Activated CD4-positive, CD25-positive, alpha-beta regulatory T cell treated with anti-CD3 and anti-CD28 coated beads, Interleukin-2, amount 50 U/mL, for 72 hours (primary cell): ENCODE data around the gene ITSN1.
"Not testable (repeated sequence)": the region's sequence is repeated elsewhere in the genome, so short reads cannot be mapped to it uniquely, and the experiment has no call there.

ENCODE experiments used
- DNase-seq: peaks from one replicate; pipeline ENCODE4 v3.0.0; 2021

ITSN1 gene

DNA sequence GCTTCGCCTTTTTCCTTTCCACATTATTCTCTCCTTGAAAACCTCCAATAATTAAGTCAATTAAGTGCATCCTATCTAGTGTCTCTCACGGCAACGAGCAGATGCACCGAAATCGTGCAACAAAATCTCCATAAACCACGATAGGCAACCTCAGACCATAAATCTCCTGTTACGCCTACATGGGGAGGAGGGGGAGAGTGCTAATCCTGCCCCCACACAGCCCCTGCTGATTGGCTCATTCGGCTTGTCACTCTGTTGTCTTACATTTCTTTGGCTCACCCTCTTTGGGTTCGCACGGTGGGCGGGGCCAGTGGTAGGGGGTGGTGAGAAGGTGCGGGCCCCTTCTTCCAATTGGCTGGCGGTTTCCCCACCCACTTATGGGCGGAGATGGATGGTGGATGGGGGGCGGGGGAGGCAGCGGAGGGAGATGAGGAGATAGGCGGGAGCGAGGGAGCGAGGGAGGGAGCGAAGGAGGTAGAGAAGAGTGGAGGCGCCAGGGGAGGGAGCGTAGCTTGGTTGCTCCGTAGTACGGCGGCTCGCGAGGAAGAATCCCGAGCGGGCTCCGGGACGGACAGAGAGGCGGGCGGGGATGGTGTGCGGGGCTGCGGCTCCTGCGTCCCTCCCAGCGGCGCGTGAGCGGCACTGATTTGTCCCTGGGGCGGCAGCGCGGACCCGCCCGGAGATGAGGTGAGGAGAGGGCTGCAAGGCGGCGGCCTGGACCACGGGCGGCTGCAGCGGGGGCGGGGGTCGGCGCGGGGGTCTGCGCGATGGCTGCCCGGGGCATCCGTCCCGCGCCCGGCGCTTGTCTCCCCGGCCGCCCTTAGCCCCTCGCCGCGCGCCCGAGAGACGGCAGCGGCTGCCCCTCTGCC lies at the start of gene ITSN1:
ITSN1 (plus strand) TSS at position 475 of the 869 bp plus-strand sequence. CDS start 76,328 bp downstream, outside the sequence.
- DNase-seq, result peak; percentile 98

- DNase-seq, result no peak
Observed at GRCh38 chr21:33598051-33598450, 44.2 kb upstream of the ITSN1 start.

- DNase-seq, result no peak
Observed at GRCh38 chr21:33608559-33608958, 33.7 kb upstream of the ITSN1 start.

GRCh38 chr21:33611006-33611744 lies 31.1 kb upstream of the ITSN1 start:
- DNase-seq, result no peak

GRCh38 chr21:33617565-33617964 lies 24.7 kb upstream of the ITSN1 start:
- DNase-seq, result not testable (repeated sequence)

- DNase-seq, result no peak
Observed at GRCh38 chr21:33618407-33618806, 23.9 kb upstream of the ITSN1 start.

- DNase-seq, result no peak
Observed at GRCh38 chr21:33619726-33620125, 22.6 kb upstream of the ITSN1 start.

GRCh38 chr21:33622253-33622652 lies 20.0 kb upstream of the ITSN1 start:
- DNase-seq, result no peak

DNA sequence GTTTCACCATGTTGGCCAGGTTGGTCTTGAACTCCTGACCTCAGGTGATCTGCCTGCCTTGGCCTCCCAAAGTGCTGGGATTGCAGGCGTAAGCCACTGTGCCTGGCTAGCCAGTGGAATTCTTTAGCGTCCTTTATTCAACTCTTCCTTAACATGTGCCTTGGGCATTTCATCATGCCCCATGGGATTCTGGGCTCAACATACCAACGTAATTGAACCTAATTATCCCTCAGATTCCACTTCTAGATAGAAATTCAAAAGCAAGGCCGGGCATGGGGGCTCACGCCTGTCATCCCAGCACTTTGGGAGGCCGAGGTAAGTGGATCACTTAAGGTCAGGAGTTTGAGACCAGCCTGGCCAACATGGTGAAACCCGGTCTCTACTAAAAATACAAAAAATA lies 16.1 kb upstream of the ITSN1 start:
- not testable (repeated sequence) for DNase-seq

DNA sequence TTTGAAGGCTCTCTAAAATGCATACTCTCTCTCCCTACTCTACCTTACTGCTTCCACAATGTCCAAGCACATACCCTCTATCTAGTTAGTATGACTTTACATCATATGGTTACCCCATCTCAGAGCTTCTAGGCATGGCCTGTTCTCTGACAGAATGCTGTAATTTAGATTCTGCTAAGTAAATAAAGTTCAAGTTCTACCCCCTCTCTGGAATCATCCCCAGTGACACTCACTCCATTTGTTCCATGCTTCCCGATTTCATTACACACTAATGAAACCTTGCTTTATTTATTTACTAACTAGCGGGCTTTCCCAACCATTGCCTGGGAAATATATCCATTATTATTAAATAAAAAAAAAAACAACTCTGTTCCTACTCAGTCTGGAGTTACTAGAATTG lies 8.0 kb upstream of the ITSN1 start:
- DNase-seq, result no peak

- DNase-seq, result no peak
Observed at GRCh38 chr21:33640697-33641351, 1.5 kb upstream of the ITSN1 start.

DNA sequence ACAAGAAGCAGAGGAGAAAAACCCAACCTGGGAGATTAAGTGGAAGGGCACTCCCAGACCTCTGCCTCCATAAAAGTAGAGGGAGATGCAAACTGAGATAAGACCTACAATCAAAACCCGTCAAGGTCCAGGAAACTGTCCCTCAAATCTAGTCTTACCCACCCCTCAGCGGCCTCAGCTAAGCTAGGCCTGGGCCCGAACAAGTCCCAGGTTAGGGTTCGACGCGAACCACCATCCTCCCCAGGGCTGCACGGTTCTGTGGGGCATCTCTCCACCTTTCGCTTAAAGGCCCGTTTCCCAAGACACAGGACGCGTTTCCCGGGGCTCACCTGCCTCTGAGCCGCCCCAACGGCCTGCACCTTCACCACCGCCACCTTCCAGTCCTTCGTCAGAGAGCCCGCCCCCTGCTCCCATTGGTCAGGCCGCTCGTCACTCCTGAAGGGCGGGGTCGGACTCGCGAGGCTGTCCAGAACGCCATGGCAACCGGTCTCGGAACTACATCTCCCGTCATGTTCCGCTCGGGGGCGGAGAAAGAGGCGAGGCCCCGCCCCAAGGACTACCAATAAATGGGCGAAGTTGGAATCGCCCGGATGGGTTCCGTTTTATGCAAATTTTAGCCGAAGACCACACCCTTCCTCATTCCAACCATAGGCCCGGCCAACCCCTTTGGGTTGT lies 812 bp upstream of the ITSN1 start, which contains the start of gene CRYZL1:
CRYZL1 (minus strand) TSS at position 390 of the 675 bp plus-strand sequence. CDS start 10,190 bp downstream, outside the sequence.
- peak; percentile 100 for DNase-seq

DNA sequence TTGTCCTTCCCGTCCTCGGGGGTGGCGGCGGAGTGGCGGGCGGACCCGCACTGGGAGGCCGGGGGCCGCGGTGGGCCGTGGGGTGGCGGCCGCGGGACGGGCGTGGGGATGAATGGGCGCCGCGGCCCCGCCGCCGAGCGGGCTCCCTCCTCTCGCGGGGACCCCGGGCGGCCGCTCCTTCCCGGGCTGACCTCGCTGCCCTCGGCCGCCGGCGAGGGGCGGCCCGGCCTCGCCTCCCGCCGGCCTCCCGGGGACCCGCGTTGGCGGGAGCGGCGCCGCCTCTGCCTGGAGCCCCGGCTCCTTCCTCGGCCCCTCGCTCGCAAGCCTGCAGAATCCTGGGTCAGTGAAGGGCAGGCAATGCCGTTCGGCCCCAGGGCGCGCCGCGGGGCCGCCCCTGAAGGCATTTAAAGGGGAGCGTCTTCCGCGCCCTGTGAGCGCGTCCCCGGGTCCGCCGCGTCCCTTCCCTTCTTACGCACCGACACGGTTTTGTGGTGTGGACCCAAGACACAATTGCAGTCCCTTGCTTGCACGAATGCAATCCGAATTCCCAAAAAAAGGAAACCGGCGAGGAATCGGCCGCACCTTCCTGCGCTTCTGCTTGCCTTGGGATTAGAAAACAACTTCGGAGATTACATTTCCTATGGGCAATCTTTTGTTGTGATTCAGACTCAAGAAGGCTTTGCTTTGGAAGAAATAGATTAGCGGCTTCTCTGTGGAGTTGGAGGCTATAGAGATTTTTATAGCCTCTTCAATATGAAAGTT lies 776 bp downstream of the ITSN1 start:
- DNase-seq, result peak; percentile 32

- DNase-seq, result no peak
Observed at GRCh38 chr21:33643658-33644311, 1.5 kb downstream of the ITSN1 start.

DNA sequence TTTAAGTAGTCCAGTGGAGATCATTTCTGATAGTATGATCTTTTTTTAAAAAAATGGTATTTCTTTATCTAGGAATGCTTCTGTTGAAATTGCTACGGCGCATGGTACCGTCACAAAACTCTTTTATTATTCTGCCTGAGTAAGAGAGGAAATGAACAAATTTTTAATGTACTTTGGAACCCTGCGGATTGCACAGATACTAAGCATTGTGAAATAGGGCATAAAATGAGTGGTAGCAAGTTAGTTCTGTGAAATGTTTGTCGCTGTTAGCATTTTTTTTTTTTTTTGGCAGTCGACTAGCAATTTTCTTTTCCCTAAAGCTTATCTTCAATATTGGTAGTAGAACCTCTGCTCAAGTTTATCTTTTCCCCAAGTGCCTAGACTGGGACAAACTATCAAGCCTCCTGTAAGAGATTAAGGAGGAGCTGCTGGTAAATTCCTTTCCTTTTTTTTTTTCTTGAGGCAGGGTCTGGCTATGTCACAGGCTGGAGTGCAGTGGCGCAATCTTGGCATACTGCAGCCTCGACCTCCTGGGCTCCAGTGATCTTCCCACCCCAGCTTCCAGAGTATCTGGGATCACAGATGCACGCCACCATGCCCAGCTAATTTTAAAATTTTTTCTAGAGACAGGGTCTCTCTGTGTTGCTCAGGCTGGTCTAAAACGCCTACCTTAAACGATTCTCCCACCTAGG lies 2.2 kb downstream of the ITSN1 start:
- no peak for DNase-seq

DNA sequence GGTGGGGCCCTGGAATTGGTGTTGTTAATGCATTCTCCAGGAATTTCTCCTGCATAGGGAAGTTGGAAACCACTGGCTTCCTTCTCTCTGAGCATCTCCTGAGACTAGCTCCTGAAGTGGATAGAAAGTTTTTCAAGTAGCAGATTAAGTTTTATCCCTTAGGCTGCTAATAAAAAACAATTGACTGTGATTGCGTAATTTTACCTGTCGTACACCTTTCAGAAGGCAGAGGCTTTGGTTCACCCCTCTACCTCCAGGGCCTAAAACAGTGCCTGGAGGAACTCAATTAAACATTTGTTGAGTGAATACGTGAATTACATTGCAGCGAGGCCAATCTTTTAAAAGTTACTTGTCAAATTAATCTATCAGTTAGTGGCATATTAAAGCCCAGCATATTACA lies 3.4 kb downstream of the ITSN1 start:
- no peak for DNase-seq

DNA sequence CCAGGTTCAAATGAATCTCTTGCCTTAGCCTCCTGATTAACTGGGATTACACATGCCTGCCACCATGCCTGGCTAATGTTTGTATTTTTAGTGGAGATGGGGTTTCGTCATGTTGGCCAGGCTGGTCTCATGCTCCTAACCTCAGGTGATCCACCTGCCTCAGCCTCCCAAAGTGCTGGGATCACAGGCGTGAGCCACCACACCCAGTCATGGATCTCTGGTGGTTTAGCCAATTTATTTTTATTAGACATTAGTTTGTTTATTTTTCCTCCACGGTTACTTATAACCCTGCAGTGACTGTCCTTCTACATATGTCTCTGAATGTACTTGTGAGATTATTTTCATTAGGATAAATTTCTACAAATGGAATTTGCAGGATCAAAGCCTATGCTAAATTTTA lies 5.3 kb downstream of the ITSN1 start:
- no peak for DNase-seq

DNA sequence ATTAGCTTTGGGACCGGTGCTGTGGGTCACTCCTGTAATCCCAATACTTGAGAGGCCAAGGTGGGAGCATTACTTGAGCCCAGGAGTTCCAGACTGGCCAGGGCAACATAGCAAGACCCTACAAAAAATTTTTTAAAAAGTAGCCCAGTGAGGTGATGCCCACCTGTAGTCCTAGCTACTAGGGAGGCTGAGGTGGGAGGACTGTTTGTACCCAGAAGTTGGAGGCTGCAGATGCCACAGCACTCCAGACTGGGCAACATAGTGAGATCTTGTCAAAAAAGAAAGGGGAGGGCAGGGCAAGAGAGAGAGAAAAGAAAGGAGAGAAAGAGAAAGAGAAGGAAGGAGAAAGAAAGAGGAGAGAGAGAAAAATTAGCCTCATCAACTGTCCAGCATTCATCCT lies 6.3 kb downstream of the ITSN1 start:
- no peak for DNase-seq

GRCh38 chr21:33650230-33650629 lies 7.9 kb downstream of the ITSN1 start:
- no peak for DNase-seq

GRCh38 chr21:33650929-33651509 lies 8.7 kb downstream of the ITSN1 start:
- no peak for DNase-seq
